ENCODE results near the gene AGK. TPM values are rescaled to one million over a fixed set of nuclear protein-coding genes. Genes with fewer than 3 reads are reported as not detected.

AGK gene
- polyA plus RNA-seq, 4 donors: 35.2 to 40.8 (median 39.3) TPM

GRCh38 chr7:141700296-141700847 lies 149.2 kb downstream of the AGK start:
- DNase-seq (ENCODE audit: low read depth in 4 of 4, low spot score in 3 of 4): no peak

DNA sequence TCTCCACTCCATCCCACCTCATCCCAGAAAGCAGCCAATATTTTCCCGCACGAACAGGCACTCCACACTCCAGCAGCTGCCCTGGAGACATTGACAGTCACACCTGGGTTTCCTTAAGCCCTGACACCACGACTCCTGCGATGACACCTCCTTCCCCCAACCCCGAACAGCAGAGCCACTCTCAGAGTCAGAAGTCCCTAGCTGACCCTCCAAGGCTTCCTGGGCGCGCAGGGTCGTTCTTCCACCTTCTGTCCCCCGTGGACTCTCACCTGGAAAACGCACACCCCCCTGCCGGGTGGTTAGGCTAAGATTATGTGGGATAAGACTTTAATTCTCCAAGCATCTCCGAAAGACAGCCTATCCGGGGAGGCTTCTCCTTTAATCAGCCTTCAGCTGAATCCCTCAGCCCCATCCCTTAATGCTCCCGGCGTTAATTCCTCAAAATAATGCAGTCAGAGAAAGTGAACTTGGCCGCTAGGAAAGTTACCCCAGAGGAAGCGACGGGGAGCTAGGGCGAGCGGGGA lies 149.7 kb downstream of the AGK start:
- no peak for DNase-seq (ENCODE audit: low read depth in 4 of 4, low spot score in 3 of 4)

DNA sequence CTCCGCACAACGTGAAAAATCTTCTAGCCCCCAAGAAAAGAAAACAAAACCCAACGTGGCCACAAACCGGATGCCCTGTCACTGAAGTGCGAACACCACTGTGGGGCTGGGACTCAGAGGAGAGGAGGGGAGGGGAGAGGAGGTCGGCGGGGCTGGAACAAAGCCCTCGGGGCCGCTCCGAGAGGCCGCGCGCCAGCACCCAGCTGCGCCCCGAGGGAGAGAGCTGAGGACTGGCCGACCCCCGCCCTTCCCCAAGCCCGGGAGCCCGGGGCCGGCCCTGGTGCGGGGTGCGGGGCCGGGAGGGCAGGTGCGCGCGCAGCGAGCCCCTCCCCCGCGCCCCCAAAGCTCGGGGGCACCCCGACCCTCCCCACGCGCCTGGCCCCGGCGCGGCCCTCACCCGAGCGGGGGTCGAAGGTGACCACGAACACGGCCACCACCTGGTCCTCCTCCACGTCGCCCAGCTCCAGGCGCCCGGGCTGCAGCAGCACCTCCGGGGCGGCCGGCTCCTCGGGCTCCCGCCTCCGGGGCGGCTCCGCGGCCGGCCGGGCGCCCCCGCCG lies 150.4 kb downstream of the AGK start:
- DNase-seq (ENCODE audit: low read depth in 4 of 4, low spot score in 3 of 4): no peak

GRCh38 chr7:141702047-141702567 lies 150.9 kb downstream of the AGK start, which contains the start of gene DENND11:
Gene DENND11 (minus strand): TSS chr7:141702166. CDS start chr7:141702153, 13 bp downstream.
- DNase-seq (ENCODE audit: low read depth in 4 of 4, low spot score in 3 of 4): no peak

DNA sequence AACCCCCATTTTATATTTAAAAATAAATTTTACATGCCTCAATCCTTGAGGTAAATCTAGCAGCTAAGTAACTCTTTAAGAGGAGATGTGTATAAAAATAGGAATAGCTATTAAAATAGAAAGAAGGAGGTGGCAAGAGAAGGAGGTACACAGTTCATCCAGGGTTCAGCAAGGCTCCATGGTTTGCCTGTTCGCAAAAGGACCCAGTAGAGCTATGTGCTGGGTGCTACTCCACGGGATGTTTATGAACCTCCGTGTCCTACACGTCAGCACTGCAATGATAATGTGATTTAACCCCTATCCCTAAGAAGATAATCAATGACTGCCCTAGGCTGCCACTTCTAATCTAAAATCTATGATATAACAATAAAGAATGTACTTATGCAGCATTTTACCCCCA lies 151.7 kb downstream of the AGK start:
- no peak for DNase-seq (ENCODE audit: low read depth in 4 of 4, low spot score in 3 of 4)

DNA sequence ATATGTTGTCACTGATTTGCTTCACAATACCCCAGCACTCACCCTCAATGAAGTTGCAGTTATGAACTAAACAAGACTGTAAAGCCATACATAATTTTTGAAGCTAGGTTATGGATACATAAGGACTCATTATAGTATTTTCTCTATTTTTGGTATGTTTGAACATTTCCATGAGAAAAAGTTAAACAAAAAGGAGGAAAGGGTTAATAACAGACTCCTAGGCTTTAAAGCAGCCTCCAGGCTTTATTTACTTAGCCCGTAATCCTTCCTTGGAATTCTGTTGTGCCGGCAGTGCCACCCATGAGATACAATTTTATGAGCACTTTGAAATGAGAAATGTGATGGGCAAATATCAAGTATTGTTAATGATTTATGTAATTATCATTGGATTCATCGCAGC lies 152.9 kb downstream of the AGK start:
- no peak for DNase-seq (ENCODE audit: low read depth in 4 of 4, low spot score in 3 of 4)

DNA sequence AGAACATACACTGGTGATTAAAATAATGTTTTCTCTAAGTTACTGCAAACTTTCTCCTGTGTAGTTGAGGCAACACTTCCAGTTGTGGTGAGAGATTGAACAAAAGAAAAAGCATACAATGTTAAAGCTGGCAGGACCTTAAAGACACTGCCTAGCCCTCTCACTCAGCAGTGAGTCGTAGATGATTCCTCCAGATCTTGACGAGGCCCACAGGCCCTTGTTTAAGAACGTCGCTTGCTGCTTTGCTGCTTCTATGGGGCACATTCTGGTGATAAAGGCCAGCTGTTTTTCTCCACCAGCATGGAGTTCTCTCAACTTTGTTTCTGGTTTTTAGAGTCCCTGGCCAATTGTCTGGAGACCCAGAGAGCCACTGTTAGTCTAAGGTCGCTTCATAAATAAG lies 153.5 kb downstream of the AGK start:
- DNase-seq (ENCODE audit: low read depth in 4 of 4, low spot score in 3 of 4): no peak

Other genes with a start within 250 kb of the AGK start
- 10 to 100 TPM; 24.8 to 30.9 (median 27.7) TPM for gene DENND11, start 150.8 kb downstream of the AGK start, polyA plus RNA-seq (ENCODE audit: insufficient read length in 4 of 4)
- gene WEE2, start 156.9 kb downstream of the AGK start, polyA plus RNA-seq (ENCODE audit: insufficient read length in 4 of 4): under 1 TPM; 0.21 to 0.43 (median 0.31) TPM
- gene SSBP1, start 186.9 kb downstream of the AGK start, polyA plus RNA-seq (ENCODE audit: insufficient read length in 4 of 4): 100 to 1,000 TPM; 126 to 157 (median 142) TPM
- under 1 TPM; 0.33 to 0.91 (median 0.42) TPM for gene TAS2R3, start 212.7 kb downstream of the AGK start, polyA plus RNA-seq (ENCODE audit: insufficient read length in 4 of 4)
- gene TAS2R4, start 225.3 kb downstream of the AGK start, polyA plus RNA-seq (ENCODE audit: insufficient read length in 4 of 4): 1 to 10 TPM; 1.2 to 2.4 (median 1.4) TPM
- 1 to 10 TPM; 1.8 to 4.1 (median 2.1) TPM for gene TAS2R5, start 238.8 kb downstream of the AGK start, polyA plus RNA-seq (ENCODE audit: insufficient read length in 4 of 4)

Measured in right renal pelvis (tissue), 4 donors.